GM12878 (cell line): ENCODE measurements around the gene IFITM2.

ENCODE experiments used
- BCL11A ChIP-seq: IDR thresholded peaks from 2 replicates; pipeline ENCODE4 v1.6.1; 2011; ENCODE audit warnings: low read depth, low read length
- CBFB ChIP-seq: IDR thresholded peaks from 2 replicates; pipeline ENCODE4 v1.6.1; 2016; ENCODE audit warnings: antibody characterized with exemption, low read depth
- CHD2 ChIP-seq: IDR thresholded peaks from 2 replicates; pipeline ENCODE4 v1.6.1; 2011; ENCODE audit warnings: low read depth, low read length, improper control_type of control experiment, borderline replicate concordance
- CTCF ChIP-seq, 3 experiments: IDR thresholded peaks in 2 of 3; conservative IDR thresholded peaks in 1 of 3; 2 replicates each; pipeline ENCODE4 v1.5.1; 2011; ENCODE audit warnings: low read depth in 3 of 3, low read length in 3 of 3, mild to moderate bottlenecking in 3 of 3, control low read depth in 2 of 3, moderate library complexity in 2 of 3, inconsistent platforms in 1 of 3, mixed read lengths in 1 of 3; ENCODE audit not compliant: control insufficient read depth in 2 of 3, insufficient read depth in 1 of 3; ENCODE audit errors: extremely low read depth in 1 of 3
- EZH2 ChIP-seq: IDR thresholded peaks from 2 replicates; pipeline ENCODE4 v1.6.1; 2012; ENCODE audit warnings: low read depth, mild to moderate bottlenecking, control low read depth, inconsistent platforms, low read length, borderline replicate concordance; ENCODE audit not compliant: control insufficient read depth
- MXI1 ChIP-seq: fragments of 150-350 bp; IDR thresholded peaks from 2 replicates; pipeline ENCODE4 v1.6.1; 2011; ENCODE audit warnings: low read depth, mild to moderate bottlenecking, inconsistent platforms, low read length, improper control_type of control experiment
- POLR2A ChIP-seq: IDR thresholded peaks from 2 replicates; pipeline ENCODE4 v1.6.1; 2011; ENCODE audit warnings: low read depth, mild to moderate bottlenecking, low read length
- RCOR1 ChIP-seq: conservative IDR thresholded peaks from 2 replicates; pipeline ENCODE4 v1.6.1; 2012; ENCODE audit warnings: low read depth, low read length, improper control_type of control experiment
- YY1 ChIP-seq: IDR thresholded peaks from 2 replicates; pipeline ENCODE4 v1.6.1; 2011; ENCODE audit warnings: low read depth, mild to moderate bottlenecking, low read length
- TF ChIP-seq, protein P1 (sequence below): fragments of 450-650 bp; formaldehyde crosslinking; IDR thresholded peaks from 2 replicates; pipeline ENCODE4 v1.4.0; 2020; ENCODE audit warnings: mild to moderate bottlenecking, moderate library complexity

GRCh38 chr11:283405-284104 is 24.1 kb upstream of the IFITM2 start:
- TF ChIP-seq CTCF (IDR thresholded peaks at IDR 0.05 in 2 of 3, conservative IDR thresholded peaks at IDR 0.05 in 1 of 3; ENCODE audit: control insufficient read depth in 2 of 3, extremely low read depth in 1 of 3, insufficient read depth in 1 of 3, low read depth in 3 of 3, low read length in 3 of 3) (no peak), POLR2A (no peak), RCOR1 (no peak), YY1 (no peak), BCL11A (no peak), EZH2 (no peak), CHD2 (no peak), CBFB (no peak), MXI1 (no peak)
- TF ChIP-seq, protein P1, sequence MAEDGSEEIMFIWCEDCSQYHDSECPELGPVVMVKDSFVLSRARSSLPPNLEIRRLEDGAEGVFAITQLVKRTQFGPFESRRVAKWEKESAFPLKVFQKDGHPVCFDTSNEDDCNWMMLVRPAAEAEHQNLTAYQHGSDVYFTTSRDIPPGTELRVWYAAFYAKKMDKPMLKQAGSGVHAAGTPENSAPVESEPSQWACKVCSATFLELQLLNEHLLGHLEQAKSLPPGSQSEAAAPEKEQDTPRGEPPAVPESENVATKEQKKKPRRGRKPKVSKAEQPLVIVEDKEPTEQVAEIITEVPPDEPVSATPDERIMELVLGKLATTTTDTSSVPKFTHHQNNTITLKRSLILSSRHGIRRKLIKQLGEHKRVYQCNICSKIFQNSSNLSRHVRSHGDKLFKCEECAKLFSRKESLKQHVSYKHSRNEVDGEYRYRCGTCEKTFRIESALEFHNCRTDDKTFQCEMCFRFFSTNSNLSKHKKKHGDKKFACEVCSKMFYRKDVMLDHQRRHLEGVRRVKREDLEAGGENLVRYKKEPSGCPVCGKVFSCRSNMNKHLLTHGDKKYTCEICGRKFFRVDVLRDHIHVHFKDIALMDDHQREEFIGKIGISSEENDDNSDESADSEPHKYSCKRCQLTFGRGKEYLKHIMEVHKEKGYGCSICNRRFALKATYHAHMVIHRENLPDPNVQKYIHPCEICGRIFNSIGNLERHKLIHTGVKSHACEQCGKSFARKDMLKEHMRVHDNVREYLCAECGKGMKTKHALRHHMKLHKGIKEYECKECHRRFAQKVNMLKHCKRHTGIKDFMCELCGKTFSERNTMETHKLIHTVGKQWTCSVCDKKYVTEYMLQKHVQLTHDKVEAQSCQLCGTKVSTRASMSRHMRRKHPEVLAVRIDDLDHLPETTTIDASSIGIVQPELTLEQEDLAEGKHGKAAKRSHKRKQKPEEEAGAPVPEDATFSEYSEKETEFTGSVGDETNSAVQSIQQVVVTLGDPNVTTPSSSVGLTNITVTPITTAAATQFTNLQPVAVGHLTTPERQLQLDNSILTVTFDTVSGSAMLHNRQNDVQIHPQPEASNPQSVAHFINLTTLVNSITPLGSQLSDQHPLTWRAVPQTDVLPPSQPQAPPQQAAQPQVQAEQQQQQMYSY (CRISPR knock-in tag) = no peak
